Raji (cell line): ENCODE measurements around the gene TNFSF18.

Experiments used
- POLR2A ChIP-seq: IDR thresholded peaks from 2 replicates; pipeline ENCODE4 v1.6.1; 2011; ENCODE audit warnings: low read depth, low read length, control low read depth; ENCODE audit not compliant: insufficient read depth

The TNFSF18 gene

DNA sequence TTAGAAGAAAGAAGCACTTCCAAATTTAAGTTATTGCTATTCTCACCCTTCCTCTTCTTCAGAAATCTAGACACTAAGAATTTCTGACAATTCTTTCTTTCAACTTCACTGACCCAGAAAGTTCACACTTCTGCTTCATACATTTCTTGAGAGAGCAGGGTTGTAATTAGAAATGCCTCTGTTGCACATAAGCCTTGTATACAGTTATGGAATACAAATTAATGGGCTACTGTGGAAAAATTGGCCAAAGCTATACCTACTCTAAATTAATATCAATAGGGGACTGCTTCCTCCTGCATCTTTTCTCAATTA, 1.5 kb downstream of the TNFSF18 start:
- TF ChIP-seq POLR2A, result no peak

DNA sequence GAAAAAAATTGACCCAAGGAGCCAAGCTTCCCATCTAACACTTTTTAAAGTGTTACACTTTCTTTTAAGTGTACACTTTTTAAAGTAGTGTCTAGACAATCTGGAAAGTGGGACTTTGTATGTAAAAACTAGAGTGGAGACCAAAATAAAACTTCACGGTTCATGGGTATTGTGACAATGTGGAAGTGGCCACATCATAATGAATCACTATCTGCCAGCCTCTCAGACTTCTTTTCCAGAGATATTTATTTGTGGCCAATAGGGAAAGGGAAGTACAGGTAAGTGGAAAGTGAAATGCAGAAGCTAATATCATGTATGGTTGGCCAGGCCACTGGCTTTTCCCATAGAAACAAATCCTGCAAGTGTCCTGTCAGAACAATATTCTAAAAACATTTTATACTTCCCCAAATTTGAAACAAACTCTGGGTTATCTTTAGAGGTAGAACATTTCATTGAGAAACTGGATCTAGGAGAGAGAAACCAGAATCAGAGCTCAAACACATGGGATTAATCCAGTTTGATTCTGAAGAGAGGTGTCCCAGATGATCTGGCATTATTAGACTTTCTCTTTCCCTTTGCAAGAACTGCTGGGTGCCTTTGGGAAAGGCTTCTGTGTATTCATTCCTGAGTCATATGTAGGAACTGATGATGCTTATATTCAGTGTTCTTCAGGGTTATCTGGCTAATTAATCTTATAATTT, 2.0 kb downstream of the TNFSF18 start:
- no peak for TF ChIP-seq POLR2A

DNA sequence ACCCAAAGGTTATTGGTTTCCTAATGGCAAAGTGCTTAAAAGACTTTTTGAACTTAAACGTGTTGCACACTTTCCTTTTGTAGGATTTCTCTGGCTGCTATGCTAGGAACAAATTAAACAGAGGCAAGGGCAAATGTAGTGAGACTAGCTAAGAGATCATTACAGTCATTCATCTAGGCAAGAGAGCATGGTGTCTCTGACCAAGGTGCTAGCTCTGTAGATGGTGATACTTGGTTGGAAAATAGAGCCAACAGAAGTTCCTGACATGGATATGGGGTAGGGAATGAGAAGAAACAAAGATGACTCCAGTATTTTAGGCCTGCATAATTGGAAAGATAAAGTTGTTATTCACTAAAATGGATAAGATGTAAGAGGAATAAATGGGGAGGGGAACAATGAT, 6.1 kb downstream of the TNFSF18 start:
- no peak for TF ChIP-seq POLR2A

DNA sequence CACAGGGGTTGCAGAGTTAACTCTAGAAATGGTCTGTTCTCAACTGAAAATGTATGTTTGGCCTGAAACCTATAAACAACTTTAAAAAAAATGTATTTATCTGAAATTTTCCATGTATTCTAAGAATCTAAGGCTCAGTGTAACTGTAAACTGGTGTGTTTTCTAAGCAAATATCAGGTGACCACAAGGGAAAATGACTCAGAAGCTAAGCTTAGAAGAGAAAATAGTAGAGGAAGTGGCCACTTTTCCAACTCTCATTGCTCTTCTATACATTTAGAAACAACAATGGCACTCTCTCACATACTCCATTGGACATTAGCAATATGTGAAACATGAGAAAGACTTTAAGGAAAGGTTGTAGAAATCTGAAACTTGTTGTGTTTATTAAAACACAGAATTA, 7.5 kb downstream of the TNFSF18 start:
- TF ChIP-seq POLR2A, result no peak

DNA sequence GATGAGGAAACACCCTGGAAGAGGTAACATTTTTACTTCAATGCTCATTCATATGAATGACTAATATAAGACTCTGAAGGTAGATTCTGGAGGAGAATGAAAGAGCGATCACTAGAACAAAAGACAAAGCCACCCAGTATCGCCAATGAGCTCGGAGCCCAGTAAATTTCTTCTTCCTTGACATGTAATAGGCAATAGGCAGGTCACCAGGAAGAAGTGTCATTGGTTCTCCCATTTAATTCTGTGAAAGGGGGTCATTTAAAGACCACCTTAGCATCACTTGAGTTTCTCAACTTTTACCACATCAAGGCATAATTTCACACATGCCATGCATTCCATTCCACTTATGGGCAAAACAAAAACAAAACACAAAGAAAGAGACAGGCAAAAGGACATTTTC, 7.9 kb downstream of the TNFSF18 start:
- no peak for TF ChIP-seq POLR2A

DNA sequence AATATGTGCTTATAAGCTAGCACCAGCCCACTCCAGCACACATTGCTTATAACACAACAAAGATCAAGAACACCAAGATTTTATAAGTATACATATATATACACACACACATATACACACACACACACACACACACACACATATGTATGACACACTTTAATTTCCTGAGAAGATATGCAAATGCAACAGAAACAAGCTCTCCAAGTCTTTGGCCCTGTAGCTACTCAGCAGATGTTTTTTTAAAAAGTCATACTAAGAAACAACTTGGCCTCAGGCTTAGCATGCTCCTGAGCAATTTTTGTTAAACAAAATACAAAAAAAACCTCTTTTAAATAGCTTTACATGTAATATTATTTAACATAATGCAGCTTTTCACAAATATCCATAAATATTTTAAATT, 11.1 kb downstream of the TNFSF18 start:
- no peak for TF ChIP-seq POLR2A

DNA sequence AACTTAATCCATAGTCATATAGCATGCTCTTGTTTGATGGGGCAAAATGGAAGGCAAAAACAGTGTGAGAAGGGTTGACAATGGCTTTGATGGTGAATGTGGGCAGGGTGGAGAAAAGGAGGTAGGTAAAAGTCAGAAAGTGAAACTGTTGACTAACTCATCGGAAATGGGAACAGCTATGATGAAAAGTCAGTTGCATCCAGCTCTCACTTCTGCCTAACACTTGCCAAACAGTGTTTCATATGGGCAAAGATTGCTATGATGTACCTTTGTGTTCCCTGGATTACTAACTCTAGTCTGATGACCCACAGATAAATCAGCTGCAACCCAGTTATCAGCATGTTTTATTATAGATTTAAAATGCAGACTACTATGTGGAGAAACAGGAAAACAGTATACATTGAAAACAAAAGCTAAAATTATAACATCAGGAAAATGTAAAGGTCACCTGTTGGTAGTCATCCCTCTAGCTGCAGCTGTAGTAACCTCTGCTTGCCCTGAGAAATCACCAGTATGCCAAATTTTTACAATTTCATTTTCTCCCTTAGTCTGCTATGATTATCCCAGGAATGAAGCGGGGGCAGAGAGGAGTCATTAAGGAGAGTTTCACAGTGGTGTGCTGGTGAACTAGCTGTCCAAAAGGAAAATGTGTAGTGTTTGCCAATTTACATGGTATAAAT, 11.7 kb downstream of the TNFSF18 start:
- no peak for TF ChIP-seq POLR2A

DNA sequence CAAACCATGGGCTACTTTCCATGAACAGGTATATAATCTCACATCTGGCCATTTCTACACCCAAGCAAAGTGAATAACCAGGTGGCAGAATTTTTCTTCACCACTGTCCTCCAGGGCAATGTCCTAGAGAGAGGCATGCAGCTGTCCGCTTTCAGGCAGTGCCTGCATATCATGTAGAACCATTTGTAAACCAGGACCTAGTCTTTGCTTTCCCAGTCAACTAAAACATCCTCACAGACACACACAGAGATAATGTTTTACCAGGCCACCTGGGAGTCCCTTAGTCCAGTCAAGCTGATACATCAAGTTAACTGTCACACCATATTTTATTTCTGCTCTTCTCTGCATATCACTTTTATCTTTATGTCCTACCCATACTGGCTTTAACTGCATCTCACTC, 26.2 kb downstream of the TNFSF18 start:
- TF ChIP-seq POLR2A, result no peak

DNA sequence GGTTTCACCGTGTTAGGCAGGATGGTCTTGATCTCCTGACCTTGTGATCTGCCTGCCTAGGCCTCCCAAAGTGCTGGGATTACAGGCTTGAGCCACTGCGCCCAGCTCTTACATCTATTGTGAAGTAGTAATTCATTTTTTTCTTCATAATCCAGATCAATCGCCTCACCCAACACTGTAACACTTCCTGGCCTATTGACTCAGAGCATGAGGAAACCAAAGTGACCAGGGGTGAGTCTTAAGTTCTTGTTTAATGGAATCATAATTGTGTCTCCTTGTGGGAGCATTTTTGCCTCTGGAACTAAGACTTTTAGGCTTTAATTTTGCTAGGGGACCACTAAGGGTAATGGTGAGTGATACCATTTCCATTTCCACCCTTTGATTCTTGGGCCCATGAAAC, 27.4 kb downstream of the TNFSF18 start:
- no peak for TF ChIP-seq POLR2A

DNA sequence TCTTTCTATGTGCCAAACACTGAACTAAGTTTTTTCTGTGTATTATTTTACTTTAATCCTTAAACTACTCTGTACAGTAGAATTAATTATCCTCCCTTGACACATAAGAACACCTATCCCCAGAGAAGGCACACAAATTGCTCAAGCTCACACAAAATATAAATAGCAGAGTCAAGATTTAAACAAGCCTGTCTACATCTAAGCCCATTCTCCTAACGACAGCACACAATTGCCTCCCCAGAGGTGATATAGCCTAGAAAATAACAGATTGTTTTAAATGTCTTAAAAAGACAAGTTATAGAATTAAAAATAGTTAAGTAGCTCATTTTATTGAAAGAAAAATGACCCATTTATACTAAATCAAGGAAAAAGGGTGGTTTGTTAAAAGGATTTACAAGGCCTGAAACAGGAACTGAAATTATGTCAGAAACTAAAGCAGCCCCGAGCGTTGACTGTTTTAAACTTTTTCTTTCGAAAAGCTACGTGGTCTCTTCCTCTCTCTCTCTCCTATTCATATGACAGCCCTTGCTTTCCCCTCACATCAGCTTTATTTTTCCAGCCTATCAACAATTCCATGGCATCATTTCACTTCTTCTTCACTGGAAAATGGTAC, 30.5 kb downstream of the TNFSF18 start:
- no peak for TF ChIP-seq POLR2A

DNA sequence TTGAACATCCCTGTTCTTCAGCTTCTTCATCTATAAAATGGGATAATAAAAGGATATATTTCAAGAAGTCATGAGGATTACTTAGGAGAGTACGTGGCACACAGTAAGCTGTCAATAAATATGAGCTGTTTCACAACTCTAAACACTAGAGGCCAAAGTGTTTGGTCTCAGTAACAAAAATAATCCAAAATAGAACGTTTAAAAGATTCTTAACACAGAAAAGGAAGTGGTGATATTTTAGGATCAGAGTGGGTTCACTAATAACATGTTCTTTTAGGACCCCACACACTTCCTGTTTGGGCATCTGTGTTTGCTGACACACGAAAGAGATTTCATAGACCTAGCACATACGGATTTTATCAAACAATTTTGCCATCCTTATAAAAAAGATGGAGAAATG, 32.9 kb downstream of the TNFSF18 start:
- no peak for TF ChIP-seq POLR2A

DNA sequence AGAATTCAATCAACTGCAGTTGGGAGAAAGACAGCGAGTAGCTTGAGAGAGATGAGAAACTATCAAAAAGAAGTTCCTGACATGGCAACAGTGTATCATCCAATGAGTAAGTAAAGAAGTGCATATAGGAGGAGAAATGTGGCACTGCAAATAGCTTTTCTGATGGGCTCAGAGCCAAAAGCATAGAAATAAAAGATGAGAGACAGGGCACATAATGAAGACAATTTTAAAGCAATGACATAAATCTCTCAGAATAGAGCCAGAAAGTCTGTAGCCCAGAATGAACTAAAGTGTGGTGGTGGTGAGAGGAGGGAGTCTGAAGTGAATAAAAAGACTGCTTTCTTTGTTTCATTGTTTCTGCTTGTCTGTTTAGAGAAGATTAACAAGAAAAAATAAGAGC, 34.3 kb downstream of the TNFSF18 start:
- TF ChIP-seq POLR2A, result no peak

DNA sequence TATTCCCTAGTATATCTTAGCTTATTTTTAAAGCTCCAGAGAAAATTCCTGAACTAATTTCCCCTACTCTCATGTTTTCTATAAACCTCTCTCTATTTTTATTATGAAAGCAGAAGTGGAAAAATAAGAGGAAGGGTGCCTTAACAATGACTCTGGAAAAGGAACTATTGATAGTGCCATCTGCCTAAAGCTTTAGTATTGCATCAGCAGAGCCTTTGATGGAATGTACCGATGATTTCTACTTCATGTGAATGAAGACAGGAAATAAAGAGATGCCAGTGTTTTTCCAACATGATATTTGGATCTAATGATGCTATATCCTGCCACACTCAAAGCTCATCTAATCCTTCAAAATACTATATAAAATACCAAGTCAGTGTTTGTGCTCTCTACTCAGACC, 35.1 kb downstream of the TNFSF18 start:
- TF ChIP-seq POLR2A, result no peak

DNA sequence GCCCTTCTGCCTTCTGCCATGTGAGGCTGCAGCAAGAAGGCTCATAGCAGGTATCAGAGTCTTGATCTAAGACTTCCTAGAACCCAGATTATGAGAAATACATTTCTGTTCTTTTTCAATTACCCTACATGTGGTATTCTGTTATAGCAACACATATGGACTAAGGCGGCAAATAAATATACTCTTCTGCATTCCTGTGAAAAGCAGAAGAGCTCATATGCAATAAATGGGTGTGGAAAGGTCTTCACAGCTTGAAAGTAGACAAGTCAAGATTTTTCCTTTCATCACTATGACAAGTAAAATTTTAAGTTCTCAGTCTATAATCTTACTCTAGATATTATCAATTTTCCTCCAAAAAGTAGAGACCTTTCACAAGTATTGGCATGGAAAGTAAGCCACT, 36.6 kb downstream of the TNFSF18 start:
- no peak for TF ChIP-seq POLR2A

DNA sequence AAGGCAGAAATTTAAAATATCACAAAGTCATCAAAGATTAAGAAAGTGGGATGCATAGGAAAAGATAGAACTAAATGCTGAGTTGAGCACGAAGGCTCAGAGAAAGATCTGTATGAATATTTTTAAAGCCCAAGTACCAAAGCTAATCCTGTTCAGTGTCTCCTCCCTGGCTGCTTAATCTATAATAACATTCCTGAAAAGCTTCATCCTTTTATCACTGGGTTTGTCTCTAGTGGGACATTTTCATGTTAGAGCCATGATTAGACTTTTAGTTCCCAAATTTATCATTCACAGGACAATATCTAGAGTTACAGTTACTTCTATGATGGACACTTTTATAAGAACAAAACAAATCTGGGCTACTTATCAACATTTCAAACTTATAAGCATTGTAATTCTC, 38.6 kb downstream of the TNFSF18 start:
- TF ChIP-seq POLR2A, result no peak

DNA sequence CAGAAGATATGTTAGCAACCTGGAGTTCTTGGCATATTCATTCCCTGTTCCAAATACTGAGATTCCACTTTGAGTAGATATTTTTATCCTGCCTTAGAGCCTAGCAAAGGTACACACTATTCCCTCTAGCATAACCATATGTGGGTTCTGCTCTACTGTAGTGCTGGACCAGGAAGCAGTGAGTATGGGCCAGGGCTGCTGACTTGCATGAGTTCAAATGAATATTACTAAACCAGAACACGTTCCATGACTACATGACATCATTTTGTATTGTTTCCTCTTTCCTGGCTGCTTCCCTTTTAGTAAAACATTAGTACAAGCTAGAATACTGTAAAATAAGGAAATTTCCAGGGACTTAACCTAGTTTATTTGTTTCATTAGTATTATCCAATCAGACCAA, 41.1 kb downstream of the TNFSF18 start:
- no peak for TF ChIP-seq POLR2A
